Measurements from ENCODE around the gene F7.

F7 gene

DNA sequence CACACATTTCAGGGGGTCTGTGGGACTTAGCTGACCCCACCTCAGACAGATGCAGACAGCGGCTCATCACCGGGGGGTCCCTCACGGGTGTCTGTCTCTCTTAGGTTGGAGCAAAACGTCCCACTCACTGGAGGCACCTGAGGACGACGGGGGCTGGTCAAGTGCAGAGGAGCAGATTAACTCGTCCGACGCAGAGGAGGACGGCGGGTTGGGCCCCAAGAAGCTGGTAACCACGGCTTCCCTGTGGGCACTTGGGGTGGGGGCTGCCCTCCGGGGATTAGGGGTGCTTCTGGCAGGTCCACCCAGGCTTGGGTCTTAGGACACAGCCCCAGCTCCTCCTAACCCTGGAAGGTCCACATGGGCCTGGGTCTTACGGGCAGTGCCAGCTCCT, 11.2 kb upstream of the F7 start:
- no peaks in the 10 kb centered on the region for H3K4me1 ChIP-seq (ENCODE audit: control insufficient read depth, low read length)

GRCh38 chr13:113095146-113096051, 10.2 kb upstream of the F7 start:
- H3K9me2 ChIP-seq (replicated peaks; ENCODE audit: control insufficient read depth, low read length) = no peaks in the 10 kb centered on the region
- H3K36me3 ChIP-seq (ENCODE audit: control insufficient read depth, low read length) = no peaks in the 10 kb centered on the region
- H3F3A ChIP-seq (ENCODE audit: control insufficient read depth, insufficient read depth) = no peaks in the 10 kb centered on the region
- H3K9me3 ChIP-seq (ENCODE audit: control insufficient read depth, insufficient read depth, low read length) = no peaks in the 10 kb centered on the region
- no peak overlapping the region for H3K4me2 ChIP-seq (ENCODE audit: low read length)
- no peaks in the 10 kb centered on the region for H4K20me1 ChIP-seq (ENCODE audit: control insufficient read depth, insufficient read depth, low read depth, low read length)
- no peaks in the 10 kb centered on the region for H3K27me3 ChIP-seq (ENCODE audit: control insufficient read depth, low read length)
- H3K4me3 ChIP-seq (ENCODE audit: low read length) = no peak overlapping the region
- H3K4me1 ChIP-seq (ENCODE audit: control insufficient read depth, low read length) = no peaks in the 10 kb centered on the region
- H3K27ac ChIP-seq (ENCODE audit: low read depth, low read length) = no peak overlapping the region
- TF ChIP-seq CTCF (IDR thresholded peaks at IDR 0.05; ENCODE audit: low read depth, low read length, poor library complexity, severe bottlenecking) = no peak
- TF ChIP-seq EZH2phosphoT487 (IDR thresholded peaks at IDR 0.05; ENCODE audit: borderline replicate concordance, low read length) = no peak
- H3K79me2 ChIP-seq (ENCODE audit: control insufficient read depth, low read length) = no peaks in the 10 kb centered on the region

More for the DNA sequence above, 11.2 kb upstream of the F7 start:
- H3K9me3 ChIP-seq (ENCODE audit: control insufficient read depth, insufficient read depth, low read length) = no peaks in the 10 kb centered on the region
- H3K27me3 ChIP-seq (ENCODE audit: control insufficient read depth, low read length) = no peaks in the 10 kb centered on the region
- H3K79me2 ChIP-seq (ENCODE audit: control insufficient read depth, low read length) = no peaks in the 10 kb centered on the region
- H3K36me3 ChIP-seq (ENCODE audit: control insufficient read depth, low read length) = no peaks in the 10 kb centered on the region
- H3K4me2 ChIP-seq (ENCODE audit: low read length) = no peak overlapping the region
- no peak overlapping the region for H3K4me3 ChIP-seq (ENCODE audit: low read length)
- no peak overlapping the region for H3K27ac ChIP-seq (ENCODE audit: low read depth, low read length)
- TF ChIP-seq CTCF (IDR thresholded peaks at IDR 0.05; ENCODE audit: low read depth, low read length, poor library complexity, severe bottlenecking) = no peak
- no peaks in the 10 kb centered on the region for H4K20me1 ChIP-seq (ENCODE audit: control insufficient read depth, insufficient read depth, low read depth, low read length)
- no peaks in the 10 kb centered on the region for H3K9me2 ChIP-seq (replicated peaks; ENCODE audit: control insufficient read depth, low read length)
- H3F3A ChIP-seq (ENCODE audit: control insufficient read depth, insufficient read depth) = no peaks in the 10 kb centered on the region

DNA sequence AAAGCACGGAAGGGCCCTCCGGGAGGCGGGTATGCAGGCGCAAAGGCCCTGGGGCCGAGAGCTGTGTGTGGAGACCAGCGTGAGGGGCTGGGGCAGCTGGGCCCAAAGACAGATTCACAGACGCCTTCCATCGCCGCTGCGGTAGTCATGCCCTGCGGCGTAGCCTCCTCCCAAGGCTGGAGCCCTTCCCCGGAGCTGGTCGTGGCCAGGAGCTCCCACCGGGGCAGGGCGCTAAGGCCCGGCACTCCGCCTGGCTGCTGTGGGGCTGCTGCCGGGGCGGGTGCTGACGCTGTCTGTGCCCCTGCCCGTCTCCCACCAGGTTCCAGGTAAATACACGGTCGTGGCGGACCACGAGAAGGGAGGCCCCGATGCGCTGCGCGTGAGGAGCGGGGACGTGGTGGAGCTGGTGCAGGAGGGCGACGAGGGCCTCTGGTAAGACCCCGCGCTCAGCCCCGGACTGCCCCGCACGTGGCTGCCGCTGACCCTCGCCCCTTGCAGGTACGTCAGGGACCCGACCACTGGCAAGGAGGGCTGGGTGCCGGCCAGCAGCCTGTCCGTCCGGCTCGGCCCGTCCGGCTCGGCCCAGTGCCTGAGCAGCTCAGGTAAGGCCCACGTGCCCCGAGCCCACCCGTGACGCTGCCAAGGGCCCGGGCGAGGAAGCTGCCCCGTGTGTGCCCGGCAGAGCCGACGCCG, 9.4 kb upstream of the F7 start:
- no peaks in the 10 kb centered on the region for H3K79me2 ChIP-seq (ENCODE audit: control insufficient read depth, low read length)
- H3K9me3 ChIP-seq (ENCODE audit: control insufficient read depth, insufficient read depth, low read length) = no peaks in the 10 kb centered on the region
- H3K36me3 ChIP-seq (ENCODE audit: control insufficient read depth, low read length) = no peaks in the 10 kb centered on the region
- H3K27ac ChIP-seq (ENCODE audit: low read depth, low read length) = no peak overlapping the region
- no peaks in the 10 kb centered on the region for H3K9me2 ChIP-seq (replicated peaks; ENCODE audit: control insufficient read depth, low read length)
- H3K4me1 ChIP-seq (ENCODE audit: control insufficient read depth, low read length) = no peaks in the 10 kb centered on the region
- no peak overlapping the region for H3K4me2 ChIP-seq (ENCODE audit: low read length)
- no peak overlapping the region for H3K4me3 ChIP-seq (ENCODE audit: low read length)
- no peaks in the 10 kb centered on the region for H3K27me3 ChIP-seq (ENCODE audit: control insufficient read depth, low read length)
- no peaks in the 10 kb centered on the region for H4K20me1 ChIP-seq (ENCODE audit: control insufficient read depth, insufficient read depth, low read depth, low read length)
- H3F3A ChIP-seq (ENCODE audit: control insufficient read depth, insufficient read depth) = no peaks in the 10 kb centered on the region
- no peak for TF ChIP-seq CTCF (IDR thresholded peaks at IDR 0.05; ENCODE audit: low read depth, low read length, poor library complexity, severe bottlenecking)
- no peak for TF ChIP-seq EZH2phosphoT487 (IDR thresholded peaks at IDR 0.05; ENCODE audit: borderline replicate concordance, low read length)

All from DOHH2 (cell line).